T-helper 17 cell (primary cell): ENCODE results near the gene KRT86. TPM values are rescaled to one million over a fixed set of nuclear protein-coding genes. Genes with fewer than 3 reads are reported as not detected.
"Not testable (repeated sequence)": the region's sequence is repeated elsewhere in the genome, so short reads cannot be mapped to it uniquely, and the experiment has no call there.

Experiments
- ATAC-seq: fragments of 150-1000 bp; cut with Tn5 transposase; 2 replicates; pipeline ENCODE4 v1.10.0; 2021; ENCODE audit warnings: mild to moderate bottlenecking, moderate library complexity
- DNase-seq, 3 donors: peaks; one replicate each; pipeline versions ENCODE4 v3.0.0 to v3.0.0-alpha.2; 2020 to 2021
- H3K9me3 ChIP-seq: one replicate; pipeline ENCODE4 v1.7.0; 2013; ENCODE audit warnings: low read length, mild to moderate bottlenecking; ENCODE audit not compliant: control insufficient read depth, poor library complexity, severe bottlenecking
- H3K27ac Mint-ChIP-seq: one replicate; pipeline ENCODE4 v1.8.0; 2022; ENCODE audit warnings: mild to moderate bottlenecking, moderate library complexity, mixed read lengths
- H3K27me3 Mint-ChIP-seq: one replicate; pipeline ENCODE4 v1.8.0; 2022; ENCODE audit warnings: mixed read lengths
- H3K36me3 Mint-ChIP-seq: one replicate; pipeline ENCODE4 v1.8.0; 2022; ENCODE audit warnings: low read depth, mixed read lengths
- H3K4me1 Mint-ChIP-seq: one replicate; pipeline ENCODE4 v1.8.0; 2022; ENCODE audit warnings: mild to moderate bottlenecking, mixed read lengths
- H3K4me3 Mint-ChIP-seq: one replicate; pipeline ENCODE4 v1.8.0; 2022; ENCODE audit warnings: mild to moderate bottlenecking, moderate library complexity, mixed read lengths
- total RNA-seq, 4 donors: library from RNA in 2 of 4; stranded (reverse) in 2 of 4; gene quantifications; one replicate each; pipeline ENCODE4 v1.2.3 and lab custom pipeline; 2022 to 2026

Gene KRT86
- total RNA-seq, 2 donors from 2014 or later, result 0.21 TPM; not detected in 1

DNA sequence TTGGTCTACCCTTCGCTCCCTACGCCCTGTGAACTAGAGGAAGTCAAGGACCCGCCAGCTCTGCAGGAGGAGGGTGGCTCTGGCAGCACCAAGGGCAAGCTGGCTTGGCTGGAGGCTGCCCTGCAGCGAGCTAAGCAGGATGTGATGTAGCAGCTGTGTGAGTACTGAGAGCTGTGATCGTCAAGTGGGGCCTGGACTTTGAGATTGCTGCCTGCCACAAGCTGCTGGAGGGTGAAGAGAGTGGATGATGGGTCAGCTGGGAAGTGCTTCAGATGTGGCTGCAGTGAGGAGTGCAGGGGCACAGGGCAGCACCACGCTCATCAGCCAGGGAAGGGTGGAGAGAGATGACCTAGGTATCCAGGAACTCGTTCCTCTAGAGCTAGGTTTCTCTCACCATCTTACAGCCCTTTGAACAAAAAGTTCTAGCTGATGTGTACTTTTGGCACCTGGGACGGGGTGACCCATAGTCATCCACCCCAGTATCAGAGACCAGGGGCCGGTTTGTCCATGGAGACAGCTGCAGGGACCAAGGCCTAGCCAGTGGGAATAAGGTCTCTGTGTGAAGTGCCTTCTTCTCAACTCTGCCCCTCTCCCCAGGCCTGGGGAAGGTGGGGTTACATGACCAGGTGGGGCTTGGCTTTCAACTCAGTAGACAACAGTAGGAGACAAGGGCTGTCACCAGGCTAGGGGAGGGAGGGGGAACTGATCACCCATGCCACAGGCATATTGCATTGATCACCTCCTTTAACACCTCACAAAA, 3.2 kb downstream of the KRT86 start:
- no peak for ATAC-seq
- H3K36me3 Mint-ChIP-seq, result no peaks in the 10 kb centered on the region

DNA sequence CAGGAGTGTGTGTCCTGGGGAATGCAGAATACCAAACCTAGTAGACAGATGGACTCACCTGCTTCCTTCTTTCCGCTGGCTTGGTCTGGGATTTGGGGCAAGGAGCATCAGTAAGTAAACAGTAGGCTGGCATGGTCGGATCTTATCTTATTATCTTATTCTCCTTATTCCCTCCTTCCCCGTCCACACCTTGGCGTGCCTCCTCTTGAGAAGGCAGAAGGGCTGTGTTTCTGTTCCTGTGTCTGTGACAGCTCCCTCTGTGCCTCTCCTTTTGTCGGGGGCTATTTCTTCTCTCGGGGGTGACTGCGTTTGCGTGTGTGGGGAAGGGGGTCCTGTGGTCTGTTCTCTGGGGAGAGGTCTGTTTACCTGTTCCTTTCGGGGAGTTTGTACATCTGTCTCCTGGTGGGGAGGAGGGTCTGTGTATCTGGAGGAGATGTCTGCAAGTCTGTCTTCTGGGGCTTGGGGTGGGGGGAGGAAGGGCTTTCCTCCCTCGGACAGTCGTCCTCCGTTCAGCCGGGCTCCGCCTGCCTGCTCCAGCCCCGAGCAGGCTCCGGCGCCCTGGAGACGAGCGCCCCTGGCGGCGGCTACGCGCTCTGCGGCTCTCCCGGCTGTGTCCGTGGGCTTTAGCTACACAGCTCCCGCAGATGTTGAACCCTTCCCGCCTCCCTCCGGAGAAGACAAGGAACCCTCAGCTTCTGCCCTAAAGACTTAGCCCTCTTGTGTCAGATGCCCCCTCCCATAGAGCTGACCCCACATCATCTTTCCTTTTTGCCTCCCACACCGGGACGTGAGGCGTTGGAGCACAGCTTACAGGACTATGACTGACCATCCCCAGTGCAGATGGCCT, 4.4 kb downstream of the KRT86 start:
- no peaks in the 10 kb centered on the region for H3K9me3 ChIP-seq
- Mint-ChIP-seq H3K27ac (no peak overlapping the region), H3K36me3 (no peaks in the 10 kb centered on the region), H3K4me1 (peaks cover 4% of the 10 kb centered on the region), H3K27me3 (peaks cover 43% of the 10 kb centered on the region), H3K4me3 (peak overlapping the region; percentile 3)
- peak; percentile 50 to 72 (median 60) for DNase-seq
- ATAC-seq, result peak; percentile 97

More for the DNA sequence above, 3.2 kb downstream of the KRT86 start:
- Mint-ChIP-seq H3K27ac (peak overlapping the region; percentile 63), H3K27me3 (peaks cover 43% of the 10 kb centered on the region), H3K4me3 (no peak overlapping the region), H3K4me1 (peaks cover 4% of the 10 kb centered on the region)
- DNase-seq, result no peak
- no peaks in the 10 kb centered on the region for H3K9me3 ChIP-seq

DNA sequence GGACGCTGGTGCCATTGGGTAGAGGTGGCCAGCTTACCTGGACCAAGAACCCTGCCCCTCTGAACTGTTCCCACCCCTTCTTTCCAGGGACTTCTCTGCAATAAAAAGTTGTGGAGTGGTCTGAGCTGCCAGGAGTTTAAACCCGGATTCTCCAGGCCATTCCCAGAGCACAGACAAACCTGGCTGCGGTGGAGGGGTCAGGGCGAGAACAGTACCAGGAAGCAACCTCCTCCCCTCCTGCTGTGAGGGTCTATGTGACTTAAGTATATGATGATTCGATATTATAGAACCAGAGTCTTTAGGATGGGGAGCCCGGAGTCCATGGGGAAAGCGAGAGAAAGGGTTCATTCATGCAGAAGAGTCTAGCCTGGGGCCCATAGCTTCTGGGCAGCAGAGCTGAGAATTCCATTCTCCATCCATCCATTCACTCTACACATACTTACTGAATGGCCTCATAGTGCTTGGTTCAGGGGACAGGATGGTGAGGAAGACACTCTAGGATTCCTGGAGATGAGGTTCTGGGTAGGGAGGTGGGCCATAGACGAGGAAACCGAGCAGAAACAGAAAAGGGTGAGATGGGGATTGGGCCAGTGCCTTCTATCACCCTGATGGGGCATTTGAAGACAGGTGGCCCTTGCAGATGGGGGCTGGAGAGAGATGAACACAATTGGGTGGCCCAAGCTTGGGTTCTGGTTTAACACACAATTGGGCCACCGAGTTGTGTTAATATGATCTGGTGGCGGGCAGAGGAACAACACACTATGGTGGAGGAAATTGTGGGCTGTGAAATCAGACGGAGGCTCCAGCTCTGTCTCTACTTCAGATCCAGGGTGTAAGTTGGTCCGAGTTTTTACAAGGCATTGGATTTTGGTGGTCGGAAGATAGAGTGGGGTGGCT, 5.2 kb downstream of the KRT86 start:
- no peak for DNase-seq
- Mint-ChIP-seq H3K36me3 (no peaks in the 10 kb centered on the region), H3K27ac (no peak overlapping the region), H3K4me1 (peaks cover 4% of the 10 kb centered on the region), H3K4me3 (peak overlapping the region; percentile 3), H3K27me3 (peaks cover 35% of the 10 kb centered on the region)
- no peaks in the 10 kb centered on the region for H3K9me3 ChIP-seq
- no peak for ATAC-seq

GRCh38 chr12:52280319-52280795, 5.9 kb downstream of the KRT86 start:
- H3K9me3 ChIP-seq, result no peaks in the 10 kb centered on the region
- ATAC-seq, result no peak

GRCh38 chr12:52280796-52281560, 6.5 kb downstream of the KRT86 start:
- no peak for ATAC-seq
- no peaks in the 10 kb centered on the region for H3K36me3 Mint-ChIP-seq
- DNase-seq, result no peak

More at GRCh38 chr12:52280319-52280795, 5.9 kb downstream of the KRT86 start:
- Mint-ChIP-seq H3K4me3 (no peak overlapping the region), H3K27me3 (peaks cover 32% of the 10 kb centered on the region), H3K27ac (no peak overlapping the region), H3K4me1 (peaks cover 4% of the 10 kb centered on the region), H3K36me3 (no peaks in the 10 kb centered on the region)
- no peak for DNase-seq

GRCh38 chr12:52284562-52285171, 10.2 kb downstream of the KRT86 start:
- ATAC-seq (no peak), DNase-seq (no peak)
- Mint-ChIP-seq H3K27me3 (peaks cover 9% of the 10 kb centered on the region), H3K27ac (no peak overlapping the region), H3K4me1 (no peaks in the 10 kb centered on the region), H3K4me3 (no peak overlapping the region), H3K36me3 (no peaks in the 10 kb centered on the region)
- no peaks in the 10 kb centered on the region for H3K9me3 ChIP-seq

More at GRCh38 chr12:52280796-52281560, 6.5 kb downstream of the KRT86 start:
- Mint-ChIP-seq H3K27me3 (peaks cover 32% of the 10 kb centered on the region), H3K4me1 (peaks cover 4% of the 10 kb centered on the region), H3K4me3 (no peak overlapping the region), H3K27ac (no peak overlapping the region)
- no peaks in the 10 kb centered on the region for H3K9me3 ChIP-seq

DNA sequence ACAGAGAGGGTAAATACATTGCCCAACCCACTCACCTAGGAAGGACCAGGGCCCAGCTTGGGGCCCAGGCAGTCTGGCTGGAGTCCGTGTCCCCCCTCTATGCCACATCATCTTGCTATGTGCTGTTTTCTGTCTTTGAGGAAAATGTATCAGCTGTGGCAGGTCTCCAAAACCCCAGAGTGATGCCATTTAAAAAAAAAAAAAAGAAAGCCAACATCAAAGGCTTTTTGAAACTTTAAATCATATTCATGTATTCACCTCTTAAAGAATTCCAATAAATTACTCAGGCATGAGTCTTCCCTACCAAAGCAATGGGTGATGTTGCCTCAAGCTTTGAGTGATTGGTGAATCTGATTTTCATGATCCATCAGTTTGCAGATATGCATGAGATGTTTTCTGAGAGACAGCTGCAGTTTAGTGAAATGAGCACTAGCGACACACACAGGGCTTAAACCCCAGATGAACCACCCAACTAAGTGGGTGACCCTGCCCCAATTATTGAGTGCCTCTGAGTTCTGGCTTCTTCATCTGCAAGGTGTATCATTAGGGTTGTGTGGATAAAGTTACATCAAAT, 10.8 kb downstream of the KRT86 start:
- no peak for DNase-seq
- Mint-ChIP-seq H3K4me1 (no peaks in the 10 kb centered on the region), H3K4me3 (no peak overlapping the region), H3K27me3 (peaks cover 4% of the 10 kb centered on the region), H3K27ac (no peak overlapping the region), H3K36me3 (no peaks in the 10 kb centered on the region)
- H3K9me3 ChIP-seq, result no peaks in the 10 kb centered on the region
- ATAC-seq, result no peak

DNA sequence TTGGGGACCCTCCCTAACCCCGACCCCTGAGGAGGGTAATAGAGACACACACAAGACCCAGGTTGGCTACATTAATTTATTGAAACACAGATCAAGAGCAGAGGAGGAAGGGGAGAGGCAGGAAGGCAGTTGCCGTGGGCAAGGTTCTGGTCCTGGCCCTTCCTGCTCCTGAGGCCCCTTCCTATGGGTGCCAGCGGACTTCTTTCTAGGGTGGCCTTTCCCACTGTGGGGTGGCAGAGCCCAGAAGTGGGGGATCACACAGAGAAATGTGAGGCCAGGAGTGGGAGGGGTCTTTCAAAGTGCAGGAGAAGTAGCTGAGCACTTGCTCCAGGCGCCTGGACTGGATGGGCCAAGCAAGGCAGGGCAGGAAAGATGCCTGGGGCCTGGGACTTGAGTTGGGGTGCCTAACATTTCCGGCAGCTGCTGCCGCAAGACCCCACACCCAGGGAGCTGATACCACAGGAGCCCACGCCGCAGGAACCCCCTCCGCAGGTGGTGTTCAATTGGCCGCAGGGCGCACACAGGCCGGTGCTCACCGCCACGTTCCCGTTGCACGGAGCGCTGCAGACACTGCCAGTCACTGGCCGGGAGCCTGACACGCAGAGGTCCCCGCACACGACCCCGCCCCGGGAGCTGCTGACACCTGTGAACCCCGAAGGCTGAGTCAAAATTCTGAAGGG, 11.5 kb downstream of the KRT86 start:
- Mint-ChIP-seq H3K27ac (no peak overlapping the region), H3K27me3 (peaks cover 4% of the 10 kb centered on the region), H3K36me3 (no peaks in the 10 kb centered on the region), H3K4me3 (no peak overlapping the region), H3K4me1 (no peaks in the 10 kb centered on the region)
- DNase-seq (no peak), ATAC-seq (no peak)
- H3K9me3 ChIP-seq, result no peaks in the 10 kb centered on the region

- DNase-seq, result not testable (repeated sequence)
Measured at GRCh38 chr12:52286857-52287785, 12.7 kb downstream of the KRT86 start.

DNA sequence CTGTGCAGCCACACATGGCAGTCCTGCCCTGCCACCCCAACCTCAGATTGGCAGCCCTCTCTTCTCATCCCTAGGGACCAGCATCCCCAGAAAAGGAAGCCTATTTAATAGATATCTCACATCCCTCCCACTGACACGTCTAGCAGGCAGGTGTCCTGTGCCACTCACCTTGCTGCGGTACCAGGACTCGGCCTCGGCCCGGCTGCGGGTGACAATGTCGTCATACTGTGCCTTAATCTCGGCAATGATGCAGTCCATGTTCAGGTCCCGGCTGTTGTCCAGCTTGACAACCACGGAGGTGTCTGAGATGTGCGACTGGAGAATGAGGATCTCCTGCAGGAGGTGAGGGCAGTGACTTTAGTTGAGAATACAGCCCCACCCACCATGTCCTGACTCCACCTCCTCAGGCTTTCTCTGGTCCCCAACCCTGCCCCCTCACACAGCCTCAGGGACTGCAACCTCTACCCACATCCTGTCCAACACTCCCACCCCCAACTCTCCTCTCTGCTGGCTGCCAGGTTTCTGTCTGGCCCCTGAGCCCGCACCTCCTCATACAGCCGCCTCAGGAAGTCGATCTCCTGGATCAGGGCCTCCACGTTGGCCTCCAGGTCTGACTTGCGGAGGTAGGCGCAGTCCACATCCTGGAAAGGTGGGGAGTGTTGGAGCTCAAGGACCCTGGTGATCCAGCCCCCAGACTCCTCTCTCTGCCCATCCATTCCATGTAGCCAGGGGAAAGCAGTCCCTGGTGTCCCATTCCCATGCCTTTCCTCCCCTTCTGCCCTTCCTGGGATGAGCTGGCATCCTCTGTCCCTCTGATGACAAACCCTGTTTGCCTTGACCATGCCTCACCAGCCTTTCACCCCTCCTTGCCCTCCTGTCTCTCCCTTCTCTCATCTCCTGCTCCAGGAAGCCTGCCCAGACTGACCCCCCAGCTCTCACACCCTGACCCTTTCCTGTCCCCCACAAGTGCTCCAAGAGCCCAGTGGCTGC, 13.7 kb downstream of the KRT86 start:
- peaks cover 16% of the 10 kb centered on the region for H3K27me3 Mint-ChIP-seq
- H3K9me3 ChIP-seq, H3K36me3 Mint-ChIP-seq, ATAC-seq, DNase-seq, H3K4me1 Mint-ChIP-seq, H3K4me3 Mint-ChIP-seq, H3K27ac Mint-ChIP-seq: not testable (repeated sequence)

More at GRCh38 chr12:52286857-52287785, 12.7 kb downstream of the KRT86 start:
- H3K36me3 Mint-ChIP-seq, H3K4me1 Mint-ChIP-seq, H3K27ac Mint-ChIP-seq, ATAC-seq, H3K4me3 Mint-ChIP-seq, H3K9me3 ChIP-seq: not testable (repeated sequence)
- peaks cover 10% of the 10 kb centered on the region for H3K27me3 Mint-ChIP-seq
